ENCODE data around the gene CTIF.

CTIF gene

GRCh38 chr18:48544661-48545415 is 6.0 kb downstream of the CTIF start:
- Histone ChIP-seq H3K9ac (ENCODE audit: low read length) (peak overlapping the region; percentile 6), H3K36me3 (ENCODE audit: control insufficient read depth, insufficient read depth, low read length, severe bottlenecking) (no peaks in the 10 kb centered on the region), H3K9me3 (ENCODE audit: control insufficient read depth, low read length) (no peaks in the 10 kb centered on the region), H3K4me1 (ENCODE audit: control insufficient read depth, insufficient read depth, low read length) (peaks cover 68% of the 10 kb centered on the region), H3K27me3 (replicated peaks; ENCODE audit: control insufficient read depth, insufficient read depth, low read length) (no peaks in the 10 kb centered on the region), H3K4me3 (ENCODE audit: low read length) (no peak overlapping the region)
- no peak for DNase-seq (ENCODE audit: low read depth)

GRCh38 chr18:48545757-48546321 is 7.0 kb downstream of the CTIF start:
- Histone ChIP-seq H3K9me3 (ENCODE audit: control insufficient read depth, low read length) (no peaks in the 10 kb centered on the region), H3K36me3 (ENCODE audit: control insufficient read depth, insufficient read depth, low read length, severe bottlenecking) (no peaks in the 10 kb centered on the region), H3K4me3 (ENCODE audit: low read length) (peak overlapping the region; percentile 5), H3K27me3 (replicated peaks; ENCODE audit: control insufficient read depth, insufficient read depth, low read length) (no peaks in the 10 kb centered on the region), H3K4me1 (ENCODE audit: control insufficient read depth, insufficient read depth, low read length) (peaks cover 77% of the 10 kb centered on the region), H3K9ac (ENCODE audit: low read length) (peak overlapping the region; percentile 64)
- DNase-seq (ENCODE audit: low read depth): peak; percentile 81

GRCh38 chr18:48546396-48546795 is 7.6 kb downstream of the CTIF start:
- H3K27me3 ChIP-seq (replicated peaks; ENCODE audit: control insufficient read depth, insufficient read depth, low read length): no peaks in the 10 kb centered on the region
- peak; percentile 64 for DNase-seq (ENCODE audit: low read depth)
- no peaks in the 10 kb centered on the region for H3K9me3 ChIP-seq (ENCODE audit: control insufficient read depth, low read length)
- H3K4me1 ChIP-seq (ENCODE audit: control insufficient read depth, insufficient read depth, low read length): peaks cover 76% of the 10 kb centered on the region
- no peak overlapping the region for H3K4me3 ChIP-seq (ENCODE audit: low read length)
- H3K36me3 ChIP-seq (ENCODE audit: control insufficient read depth, insufficient read depth, low read length, severe bottlenecking): no peaks in the 10 kb centered on the region
- H3K9ac ChIP-seq (ENCODE audit: low read length): peak overlapping the region; percentile 64

GRCh38 chr18:48547531-48547981 is 8.7 kb downstream of the CTIF start:
- Histone ChIP-seq H3K4me3 (ENCODE audit: low read length) (peak overlapping the region; percentile 31), H3K36me3 (ENCODE audit: control insufficient read depth, insufficient read depth, low read length, severe bottlenecking) (peaks cover under 1% of the 10 kb centered on the region), H3K27me3 (replicated peaks; ENCODE audit: control insufficient read depth, insufficient read depth, low read length) (no peaks in the 10 kb centered on the region), H3K4me1 (ENCODE audit: control insufficient read depth, insufficient read depth, low read length) (peaks cover 69% of the 10 kb centered on the region), H3K9ac (ENCODE audit: low read length) (peak overlapping the region; percentile 80), H3K9me3 (ENCODE audit: control insufficient read depth, low read length) (no peaks in the 10 kb centered on the region)
- no peak for DNase-seq (ENCODE audit: low read depth)

GRCh38 chr18:48548011-48548771 is 9.4 kb downstream of the CTIF start:
- peaks cover 5% of the 10 kb centered on the region for H3K36me3 ChIP-seq (ENCODE audit: control insufficient read depth, insufficient read depth, low read length, severe bottlenecking)
- no peaks in the 10 kb centered on the region for H3K27me3 ChIP-seq (replicated peaks; ENCODE audit: control insufficient read depth, insufficient read depth, low read length)
- peak overlapping the region; percentile 80 for H3K9ac ChIP-seq (ENCODE audit: low read length)
- peak; percentile 88 for DNase-seq (ENCODE audit: low read depth)
- peaks cover 66% of the 10 kb centered on the region for H3K4me1 ChIP-seq (ENCODE audit: control insufficient read depth, insufficient read depth, low read length)
- no peaks in the 10 kb centered on the region for H3K9me3 ChIP-seq (ENCODE audit: control insufficient read depth, low read length)
- peak overlapping the region; percentile 31 for H3K4me3 ChIP-seq (ENCODE audit: low read length)

- peaks cover 67% of the 10 kb centered on the region for H3K4me1 ChIP-seq (ENCODE audit: control insufficient read depth, insufficient read depth, low read length)
- H3K9ac ChIP-seq (ENCODE audit: low read length): peak overlapping the region; percentile 80
- no peak for DNase-seq (ENCODE audit: low read depth)
- H3K4me3 ChIP-seq (ENCODE audit: low read length): peak overlapping the region; percentile 31
- peaks cover 5% of the 10 kb centered on the region for H3K36me3 ChIP-seq (ENCODE audit: control insufficient read depth, insufficient read depth, low read length, severe bottlenecking)
- H3K27me3 ChIP-seq (replicated peaks; ENCODE audit: control insufficient read depth, insufficient read depth, low read length): no peaks in the 10 kb centered on the region
- H3K9me3 ChIP-seq (ENCODE audit: control insufficient read depth, low read length): no peaks in the 10 kb centered on the region
Measured at GRCh38 chr18:48548921-48549320, 10.1 kb downstream of the CTIF start.

- H3K27me3 ChIP-seq (replicated peaks; ENCODE audit: control insufficient read depth, insufficient read depth, low read length): no peaks in the 10 kb centered on the region
- H3K9me3 ChIP-seq (ENCODE audit: control insufficient read depth, low read length): no peaks in the 10 kb centered on the region
- peaks cover 75% of the 10 kb centered on the region for H3K4me1 ChIP-seq (ENCODE audit: control insufficient read depth, insufficient read depth, low read length)
- peaks cover 14% of the 10 kb centered on the region for H3K36me3 ChIP-seq (ENCODE audit: control insufficient read depth, insufficient read depth, low read length, severe bottlenecking)
- no peak overlapping the region for H3K4me3 ChIP-seq (ENCODE audit: low read length)
- DNase-seq (ENCODE audit: low read depth): no peak
- no peak overlapping the region for H3K9ac ChIP-seq (ENCODE audit: low read length)
Measured at GRCh38 chr18:48550101-48550729, 11.4 kb downstream of the CTIF start.

- H3K9me3 ChIP-seq (ENCODE audit: control insufficient read depth, low read length): no peaks in the 10 kb centered on the region
- H3K27me3 ChIP-seq (replicated peaks; ENCODE audit: control insufficient read depth, insufficient read depth, low read length): no peaks in the 10 kb centered on the region
- DNase-seq (ENCODE audit: low read depth): no peak
- no peak overlapping the region for H3K4me3 ChIP-seq (ENCODE audit: low read length)
- H3K9ac ChIP-seq (ENCODE audit: low read length): no peak overlapping the region
- H3K4me1 ChIP-seq (ENCODE audit: control insufficient read depth, insufficient read depth, low read length): peaks cover 75% of the 10 kb centered on the region
- H3K36me3 ChIP-seq (ENCODE audit: control insufficient read depth, insufficient read depth, low read length, severe bottlenecking): peaks cover 17% of the 10 kb centered on the region
Measured at GRCh38 chr18:48551100-48551499, 12.3 kb downstream of the CTIF start.

GRCh38 chr18:48552130-48552529 is 13.3 kb downstream of the CTIF start:
- H3K36me3 ChIP-seq (ENCODE audit: control insufficient read depth, insufficient read depth, low read length, severe bottlenecking): peaks cover 21% of the 10 kb centered on the region
- DNase-seq (ENCODE audit: low read depth): no peak
- H3K4me1 ChIP-seq (ENCODE audit: control insufficient read depth, insufficient read depth, low read length): peaks cover 67% of the 10 kb centered on the region
- H3K9me3 ChIP-seq (ENCODE audit: control insufficient read depth, low read length): no peaks in the 10 kb centered on the region
- no peak overlapping the region for H3K9ac ChIP-seq (ENCODE audit: low read length)
- no peak overlapping the region for H3K4me3 ChIP-seq (ENCODE audit: low read length)
- no peaks in the 10 kb centered on the region for H3K27me3 ChIP-seq (replicated peaks; ENCODE audit: control insufficient read depth, insufficient read depth, low read length)

- no peak for DNase-seq (ENCODE audit: low read depth)
- Histone ChIP-seq H3K4me3 (ENCODE audit: low read length) (no peak overlapping the region), H3K4me1 (ENCODE audit: control insufficient read depth, insufficient read depth, low read length) (peaks cover 56% of the 10 kb centered on the region), H3K27me3 (replicated peaks; ENCODE audit: control insufficient read depth, insufficient read depth, low read length) (no peaks in the 10 kb centered on the region), H3K9ac (ENCODE audit: low read length) (no peak overlapping the region), H3K36me3 (ENCODE audit: control insufficient read depth, insufficient read depth, low read length, severe bottlenecking) (peaks cover 31% of the 10 kb centered on the region), H3K9me3 (ENCODE audit: control insufficient read depth, low read length) (no peaks in the 10 kb centered on the region)
Measured at GRCh38 chr18:48553236-48553635, 14.4 kb downstream of the CTIF start.
